Stimulated activated CD8-positive, alpha-beta memory T cell treated with anti-CD3 and anti-CD28 coated beads, Interleukin-7, amount 100 ng/mL, for 4 hours (primary cell): ENCODE results near the gene ANKRD16.
A peak's percentile ranks its signal among the peaks of the same experiment; 100 is the strongest.
"Not testable (repeated sequence)": the region's sequence is repeated elsewhere in the genome, so short reads cannot be mapped to it uniquely, and the experiment has no call there.

Source experiments
- DNase-seq, 2 donors: peaks; one replicate each; pipeline ENCODE4 v3.0.0-alpha.2; 2020; ENCODE audit warnings: low read depth in 2 of 2

Gene ANKRD16

DNA sequence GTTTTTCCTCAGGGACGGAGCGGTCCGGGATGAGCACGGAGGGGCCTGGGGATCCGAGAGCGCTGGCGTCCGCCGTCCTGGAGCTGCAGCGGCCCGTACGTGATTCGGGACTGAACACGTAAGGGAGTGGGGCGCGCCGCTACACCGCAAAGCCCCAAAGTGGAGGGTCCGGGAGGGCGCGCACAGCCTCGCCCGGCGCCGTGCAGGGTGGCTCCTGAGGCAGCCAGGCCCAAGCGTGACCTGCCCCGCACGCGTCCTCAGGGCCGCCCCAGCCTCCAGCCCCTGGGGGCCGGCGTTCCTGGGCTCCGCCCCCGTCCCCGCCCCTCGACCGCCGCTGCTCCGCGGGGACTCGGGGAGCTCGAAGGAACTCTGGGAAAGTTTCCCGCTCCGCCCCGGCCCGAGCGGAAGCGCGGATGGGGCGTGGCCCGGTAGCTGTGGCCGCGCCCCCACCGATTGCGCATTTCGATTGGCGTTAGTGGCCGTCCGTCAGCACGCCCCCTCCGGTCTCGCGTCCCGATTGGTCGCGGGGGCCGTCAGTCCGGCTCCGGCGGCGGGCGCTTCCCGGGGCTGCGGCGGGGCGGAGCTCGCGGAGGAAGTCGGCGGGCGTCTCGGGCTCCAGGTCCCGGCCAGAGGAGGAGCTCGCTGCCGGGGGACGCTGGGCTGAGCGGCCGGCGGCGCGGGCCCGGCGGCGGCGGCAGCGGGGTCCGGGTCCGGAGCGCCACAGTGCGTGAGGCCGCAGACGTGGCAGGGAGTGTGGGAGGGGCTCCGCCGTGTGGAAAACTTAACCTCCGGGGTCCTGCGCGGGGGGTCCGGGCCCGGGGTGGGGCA lies at the start of gene ANKRD16, which contains the start of gene FBH1:
ANKRD16 (minus strand) TSS at position 270 of the 828 bp plus-strand sequence. CDS start 539 bp downstream, outside the sequence.
FBH1 (plus strand) TSS at position 620 of the 828 bp plus-strand sequence; CDS start at position 723, 103 bp downstream.
- peak; percentile 90 to 97 for DNase-seq

DNA sequence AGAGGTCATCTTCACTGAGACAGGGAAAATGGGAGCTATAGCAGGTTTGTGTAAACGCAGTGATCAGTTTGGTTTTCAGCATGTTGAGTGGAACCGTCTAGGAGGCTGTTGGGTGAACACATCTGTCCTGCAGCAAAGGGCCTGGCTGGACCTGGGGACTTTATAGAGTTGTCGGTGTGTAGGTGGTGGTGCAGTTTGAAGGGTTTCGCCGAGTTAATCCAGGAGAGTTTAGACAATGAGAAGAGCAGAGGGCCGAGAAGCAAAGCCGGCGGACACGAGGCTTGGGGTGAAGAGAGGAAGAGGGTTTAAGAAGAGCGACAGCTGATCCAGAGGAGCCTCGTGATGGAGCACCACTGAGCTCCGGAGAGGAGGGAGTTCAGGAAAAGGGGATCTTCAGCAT lies 48.6 kb upstream of the ANKRD16 start:
- DNase-seq: no peak

DNA sequence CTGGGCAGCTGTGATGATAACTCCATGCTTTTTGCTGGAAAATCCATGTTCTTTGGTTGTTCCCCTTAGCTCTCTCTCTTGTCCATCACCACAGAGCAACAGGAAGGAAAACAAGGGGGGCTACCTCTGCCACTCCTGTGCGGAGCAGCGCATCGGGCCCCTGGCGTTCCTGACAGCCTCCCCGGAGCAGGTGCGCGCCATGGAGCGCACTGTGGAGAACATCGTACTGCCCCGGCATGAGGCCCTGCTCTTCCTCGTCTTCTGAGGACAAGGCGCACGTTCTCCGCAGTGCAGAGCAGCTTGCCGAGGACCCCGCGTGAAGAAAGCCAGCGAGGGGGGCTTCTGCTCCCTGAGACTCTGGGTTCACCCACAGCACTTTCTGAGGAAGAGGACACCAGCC lies 47.3 kb upstream of the ANKRD16 start:
- no peak for DNase-seq

DNA sequence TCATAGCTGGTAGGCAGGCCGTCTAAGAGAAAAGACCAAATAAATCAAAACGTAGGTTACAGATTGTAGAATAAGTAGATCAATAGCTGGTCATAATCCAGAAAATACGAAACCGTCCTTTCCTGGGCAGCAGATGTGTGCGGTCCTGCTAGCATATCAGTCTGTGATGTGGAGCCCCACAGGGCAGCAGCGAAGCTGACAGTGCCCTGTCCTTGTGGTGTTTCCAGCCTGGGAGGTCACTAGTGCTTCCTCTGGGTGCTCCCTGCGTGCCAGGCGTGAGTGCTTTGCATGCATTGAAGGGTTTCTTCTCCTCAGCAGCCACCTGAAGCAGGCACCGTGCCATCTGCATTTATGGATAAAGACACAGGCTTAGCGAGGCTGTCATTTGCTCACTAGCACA lies 45.9 kb upstream of the ANKRD16 start:
- DNase-seq: no peak

DNA sequence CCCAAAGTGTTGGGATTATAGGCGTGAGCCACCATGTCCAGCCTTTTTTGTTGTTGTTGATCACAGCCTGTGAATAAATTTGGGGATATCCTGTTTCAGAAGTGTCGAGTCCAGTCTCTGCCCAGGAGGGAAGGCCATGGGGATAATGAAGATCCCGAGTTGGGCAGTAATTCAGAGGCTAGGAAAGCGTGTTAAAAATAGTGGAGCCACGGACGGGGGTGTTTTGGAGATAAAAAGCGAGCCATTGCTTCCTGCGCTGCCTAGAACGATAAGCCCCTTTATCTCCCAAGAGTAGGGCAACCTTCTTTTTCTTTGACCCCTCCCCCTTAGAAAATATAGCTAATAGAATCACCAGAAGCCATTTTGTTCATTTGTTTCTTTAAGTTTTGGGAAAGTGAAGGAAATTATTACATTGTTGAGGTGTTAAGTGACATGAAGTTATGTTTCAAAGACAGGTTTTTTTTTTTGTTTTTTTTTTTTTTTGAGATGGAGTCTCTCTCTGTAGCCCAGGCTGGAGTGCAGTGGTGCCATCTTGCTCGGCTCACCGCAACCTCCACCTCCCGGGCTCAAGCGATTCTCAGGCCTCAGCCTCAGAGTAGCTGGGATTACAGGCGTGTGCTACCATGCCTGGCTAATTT lies 44.3 kb upstream of the ANKRD16 start:
- DNase-seq: no peak

DNA sequence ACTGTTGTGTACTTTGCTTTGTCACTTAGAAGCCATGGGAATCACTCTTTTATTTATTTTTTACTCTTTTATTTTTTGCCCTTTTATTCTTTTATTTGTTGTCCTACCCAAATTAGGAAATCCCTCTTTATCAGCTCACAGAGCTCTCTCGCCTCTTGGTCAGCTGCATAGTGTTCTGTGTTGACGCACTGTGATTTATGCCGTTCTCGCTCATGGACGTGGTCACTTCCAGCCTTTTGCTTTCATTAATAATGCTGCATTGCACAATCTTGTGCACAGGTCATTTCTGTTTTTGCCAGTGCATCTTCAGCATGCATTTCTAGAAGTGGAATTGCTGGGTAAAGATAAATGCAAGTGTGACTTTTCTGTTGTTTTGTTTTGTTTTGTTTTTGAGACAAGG lies 42.7 kb upstream of the ANKRD16 start:
- DNase-seq: no peak

DNA sequence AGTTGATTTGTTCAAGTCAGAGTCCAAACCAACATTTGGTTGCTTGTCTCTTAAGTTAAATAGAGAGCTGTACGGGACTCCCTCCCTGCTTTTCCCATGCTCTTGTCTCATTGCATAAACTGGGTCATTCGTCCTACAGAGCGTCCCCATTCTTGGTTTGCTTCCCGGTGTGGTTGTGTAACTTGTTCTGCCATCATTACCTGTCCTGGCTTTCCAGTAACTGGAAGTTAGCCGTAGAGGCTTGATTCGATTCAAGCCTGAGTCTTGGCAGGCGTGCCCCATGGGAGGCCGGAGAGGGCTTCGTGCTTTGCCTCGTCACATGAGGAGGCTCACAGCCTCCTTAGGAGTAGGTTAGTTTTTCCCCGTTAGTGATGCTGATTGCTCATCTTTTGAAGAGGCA lies 40.6 kb upstream of the ANKRD16 start:
- no peak for DNase-seq

DNA sequence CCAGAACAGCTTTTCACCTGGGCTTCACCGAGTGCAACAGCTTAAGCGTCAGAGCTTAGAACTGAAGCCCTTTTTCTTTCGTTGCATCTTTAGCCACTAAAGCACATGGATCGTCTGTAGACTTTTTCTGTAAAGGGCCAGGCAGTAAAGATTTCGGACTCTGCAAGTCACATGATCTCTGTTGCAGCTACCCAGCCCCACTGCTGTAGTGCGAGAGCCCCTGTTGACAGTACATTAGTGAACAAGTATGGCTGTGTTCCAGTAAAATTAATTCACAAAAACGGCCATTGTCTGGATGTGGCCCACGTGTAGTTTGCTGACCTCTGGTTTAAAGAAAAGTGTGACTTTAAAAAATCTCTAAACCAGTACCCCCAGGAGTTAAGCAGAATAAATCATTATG lies 39.7 kb upstream of the ANKRD16 start:
- DNase-seq: no peak

DNA sequence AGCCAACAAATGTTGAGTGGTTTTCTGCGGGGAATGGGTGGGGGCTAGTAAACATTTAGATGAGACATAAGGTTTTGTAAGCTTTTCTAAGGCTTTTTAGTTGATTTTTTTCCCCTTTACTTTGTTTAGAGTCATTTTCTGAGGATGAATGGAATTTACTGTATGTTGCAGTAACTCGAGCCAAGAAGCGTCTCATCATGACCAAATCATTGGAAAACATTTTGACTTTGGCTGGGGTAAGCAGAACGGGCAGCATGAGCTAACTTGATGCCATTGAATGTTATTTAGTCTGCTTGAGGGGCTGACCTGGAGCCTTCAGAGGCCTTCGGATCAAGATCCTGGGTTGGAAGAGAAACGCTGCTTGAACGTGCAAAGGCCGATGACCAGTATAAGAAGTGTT lies 37.6 kb upstream of the ANKRD16 start:
- DNase-seq: no peak

DNA sequence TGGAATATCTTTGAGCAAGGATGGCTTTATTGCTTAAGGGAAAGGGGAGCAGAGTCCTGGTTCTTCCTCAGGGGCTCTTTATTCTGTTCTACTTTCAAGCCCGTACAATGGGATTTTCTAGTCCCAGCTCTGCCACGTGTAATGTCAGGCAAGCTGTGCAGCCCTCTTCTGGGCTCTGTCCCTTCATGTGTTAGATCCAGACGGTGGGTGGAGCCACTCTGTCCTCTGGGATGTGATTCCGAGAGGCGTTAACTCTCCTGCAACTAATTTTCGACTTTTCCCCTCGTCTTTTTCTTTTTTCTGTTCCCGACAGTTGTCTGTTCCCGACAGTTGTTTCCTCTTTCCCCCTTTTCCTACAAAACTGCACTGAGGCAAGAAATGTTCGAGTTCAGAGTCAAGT lies 35.2 kb upstream of the ANKRD16 start:
- DNase-seq: no peak

DNA sequence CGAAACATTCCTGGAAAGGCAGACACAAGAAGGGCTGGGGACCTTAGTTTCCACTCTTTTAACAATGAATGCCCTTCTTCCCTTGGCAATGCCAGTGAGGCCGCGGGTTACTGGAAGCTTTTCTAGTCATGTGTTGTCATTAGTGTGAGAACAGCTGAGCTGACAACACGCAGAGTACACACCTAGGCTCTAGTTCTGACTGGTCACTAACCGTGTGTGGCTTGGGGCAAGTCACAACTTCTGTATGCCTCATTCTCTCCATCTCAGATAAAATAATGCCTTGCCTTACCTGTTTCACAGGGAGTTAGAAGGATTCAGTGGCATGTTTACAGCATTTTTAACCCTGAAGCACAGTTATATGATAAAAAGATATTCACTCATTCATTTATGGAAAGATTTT lies 32.1 kb upstream of the ANKRD16 start:
- DNase-seq: no peak

DNA sequence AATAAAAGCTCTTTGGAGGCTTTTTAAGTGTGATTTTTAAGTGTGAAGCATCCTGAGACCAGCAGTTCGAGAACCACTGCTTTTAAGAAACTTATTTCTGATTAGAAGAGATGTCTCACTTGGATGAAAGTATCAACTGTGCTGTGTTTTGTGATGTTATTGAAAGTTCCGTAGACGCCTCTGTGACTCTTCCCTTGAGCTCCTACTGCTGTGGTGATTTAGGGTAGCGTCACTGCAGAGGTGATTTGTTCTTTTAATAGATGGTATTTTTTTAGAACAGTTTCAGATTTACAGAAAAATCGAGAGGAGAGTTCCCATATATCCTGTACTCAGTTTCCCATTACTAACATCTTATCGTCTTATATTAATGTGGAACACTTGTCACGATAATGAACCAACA lies 29.9 kb upstream of the ANKRD16 start:
- DNase-seq: no peak

DNA sequence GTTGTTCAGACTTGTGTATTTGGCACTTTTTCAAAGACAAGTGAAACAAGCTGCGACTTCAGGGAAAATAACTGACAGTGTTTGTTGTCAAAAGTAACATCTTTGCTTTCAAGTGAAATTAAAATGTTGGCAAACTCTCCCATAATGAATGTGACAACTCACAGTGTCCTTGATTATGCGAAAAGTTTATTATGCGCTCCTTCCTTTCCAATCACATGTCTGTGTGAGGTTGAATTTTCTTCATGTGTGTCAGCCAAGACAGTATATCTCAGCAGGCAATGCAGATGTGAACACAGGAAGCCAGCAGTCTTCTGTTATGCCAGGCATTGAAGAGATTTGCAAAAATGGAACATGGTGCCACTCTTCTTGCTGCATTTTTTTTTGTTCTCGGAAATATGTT lies 29.1 kb upstream of the ANKRD16 start:
- no peak for DNase-seq

DNA sequence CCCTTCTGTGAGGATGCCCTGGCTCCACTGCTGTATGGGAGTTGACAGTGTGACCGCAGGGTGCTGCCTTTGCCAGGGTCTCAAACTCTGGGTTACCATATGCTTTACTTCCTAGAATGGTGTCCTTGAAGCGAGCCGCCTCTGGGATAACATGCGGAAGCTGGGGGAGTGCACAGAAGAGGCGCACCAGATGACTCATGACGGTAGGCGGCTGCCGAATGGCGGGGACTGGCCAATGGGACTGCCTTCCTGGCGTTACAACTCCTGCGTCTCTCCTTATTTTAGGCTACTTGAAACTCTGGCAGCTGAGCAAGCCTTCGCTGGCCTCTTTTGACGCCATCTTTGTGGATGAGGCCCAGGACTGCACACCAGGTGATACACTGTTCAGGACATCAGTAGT lies 27.6 kb upstream of the ANKRD16 start:
- DNase-seq: no peak

DNA sequence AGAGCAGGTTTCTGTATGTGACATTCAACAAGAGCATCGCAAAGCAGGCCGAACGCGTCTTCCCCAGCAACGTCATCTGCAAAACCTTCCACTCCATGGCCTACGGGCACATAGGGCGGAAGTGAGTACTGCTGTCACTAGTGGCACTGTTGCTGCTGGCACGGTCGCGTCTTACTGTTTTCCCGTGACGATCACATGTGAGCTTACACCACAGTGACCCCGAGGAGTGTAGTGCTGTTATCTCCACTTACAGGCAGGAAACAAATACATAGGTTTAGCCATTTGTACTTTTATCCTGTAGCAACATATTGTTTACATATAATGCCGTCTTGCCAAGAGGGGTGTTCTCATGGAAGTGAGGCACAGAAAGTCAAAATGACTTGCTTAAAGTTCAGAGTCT lies 25.8 kb upstream of the ANKRD16 start:
- no peak for DNase-seq

DNA sequence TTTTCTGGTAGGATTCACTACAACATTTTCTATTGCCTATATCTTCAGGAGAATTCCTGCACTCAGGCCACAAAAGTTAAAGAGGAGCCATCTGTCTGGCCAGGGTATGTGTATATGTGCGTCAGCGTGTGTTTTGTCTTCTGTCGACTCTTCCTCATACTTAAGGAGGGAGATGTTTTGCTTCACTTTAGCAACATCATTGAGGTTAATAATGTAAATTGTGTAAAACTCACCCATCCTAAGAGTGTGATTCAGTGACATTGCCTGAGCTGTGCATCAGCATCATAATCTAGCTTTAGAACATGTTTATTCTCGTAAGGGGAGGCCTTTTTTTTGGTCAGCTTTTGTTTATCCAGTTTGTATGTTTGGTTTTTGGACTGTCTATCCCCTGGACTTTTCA lies 24.0 kb upstream of the ANKRD16 start:
- no peak for DNase-seq

DNA sequence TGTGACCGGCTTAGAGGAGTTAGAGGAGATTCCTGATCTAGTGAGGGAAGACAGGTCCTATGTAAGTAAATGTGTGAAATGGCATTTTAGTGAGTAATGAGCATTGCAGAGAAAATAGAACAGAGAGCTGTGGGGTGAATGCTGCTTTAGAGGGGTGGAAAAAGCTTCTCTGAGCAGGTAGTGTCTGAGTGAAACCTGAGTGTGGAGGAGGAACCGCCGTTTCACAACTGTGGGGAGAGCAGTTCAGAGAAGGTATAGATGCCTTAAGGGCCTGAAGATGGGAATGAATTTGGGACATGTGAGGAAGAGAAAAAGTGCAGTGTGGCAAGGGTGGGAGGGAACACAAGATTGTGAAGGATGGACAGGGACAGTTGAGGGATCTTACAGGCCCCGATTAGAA lies 22.0 kb upstream of the ANKRD16 start:
- DNase-seq: no peak

DNA sequence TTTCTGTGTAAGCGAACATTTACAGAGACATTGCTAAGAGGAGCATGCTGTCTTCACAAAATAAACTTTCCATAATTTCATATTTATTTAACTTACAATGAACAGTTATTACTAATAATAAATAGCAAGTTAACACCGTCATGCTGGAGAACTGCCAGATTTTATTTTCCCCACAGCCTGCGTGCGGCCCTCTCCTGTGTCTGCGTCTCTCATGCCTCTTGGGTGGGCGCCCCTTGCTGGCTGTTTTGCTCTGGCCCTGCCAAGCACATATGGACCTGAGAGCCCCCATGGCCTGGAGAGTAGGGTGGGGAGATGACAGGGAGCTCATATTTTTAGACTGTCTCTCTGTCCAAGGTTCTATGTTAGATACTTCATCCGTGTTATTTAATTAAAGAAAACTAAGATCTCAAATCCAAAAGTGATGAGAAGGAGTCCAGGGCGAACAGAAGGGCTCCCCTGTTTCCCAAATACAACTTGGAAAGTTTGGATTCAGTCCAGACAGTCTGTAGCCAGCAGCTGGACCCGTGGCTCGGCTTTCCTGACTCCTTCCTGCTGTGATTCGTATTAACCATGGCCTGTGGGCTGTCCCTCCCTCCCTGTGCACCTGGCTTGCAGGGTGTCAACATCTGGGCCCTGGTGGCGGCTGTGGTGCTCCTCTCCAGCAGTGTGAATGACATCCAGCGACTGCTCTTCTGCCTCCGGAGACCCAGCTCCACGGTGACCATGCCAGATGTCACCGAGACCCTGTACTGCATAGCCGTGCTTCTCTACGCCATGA lies 20.8 kb upstream of the ANKRD16 start:
- DNase-seq: no peak

DNA sequence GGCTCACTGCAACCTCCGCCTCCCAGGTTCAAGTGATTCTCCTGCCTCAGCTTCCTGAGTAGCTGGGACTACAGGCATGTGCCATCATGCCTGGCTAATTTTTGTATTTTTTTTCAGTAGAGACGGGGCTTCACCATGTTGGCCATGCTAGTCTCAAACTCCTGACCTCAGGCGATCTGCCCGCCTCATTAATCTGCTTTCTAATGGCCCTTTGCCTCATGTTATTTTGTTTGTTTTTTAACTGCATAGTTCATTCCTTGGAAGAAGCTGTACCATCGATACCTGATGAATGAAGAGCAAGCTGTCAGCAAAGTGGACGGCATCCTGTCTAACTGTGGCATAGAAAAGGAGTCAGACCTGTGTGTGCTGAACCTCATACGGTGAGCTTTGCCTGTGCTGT lies 19.0 kb upstream of the ANKRD16 start:
- not testable (repeated sequence) for DNase-seq

DNA sequence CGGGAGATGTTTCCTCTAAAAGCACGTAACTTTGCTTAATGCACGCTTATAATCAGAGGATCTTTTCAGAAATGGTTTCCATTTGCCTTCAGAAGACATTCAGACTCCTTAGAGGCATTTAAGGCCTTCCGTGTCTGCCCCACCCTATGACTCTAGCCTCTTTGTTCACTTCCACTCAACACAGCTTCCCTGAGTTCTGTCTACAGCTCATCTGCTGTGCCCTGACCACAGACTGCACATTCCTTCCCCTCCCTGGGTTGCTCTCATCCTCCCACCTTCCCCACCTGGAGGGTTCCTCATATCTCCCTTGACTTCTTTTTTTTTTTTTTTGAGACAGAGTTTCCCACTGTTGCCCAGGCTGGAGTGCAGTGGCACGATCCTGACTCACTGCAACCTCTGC lies 17.0 kb upstream of the ANKRD16 start:
- no peak for DNase-seq

DNA sequence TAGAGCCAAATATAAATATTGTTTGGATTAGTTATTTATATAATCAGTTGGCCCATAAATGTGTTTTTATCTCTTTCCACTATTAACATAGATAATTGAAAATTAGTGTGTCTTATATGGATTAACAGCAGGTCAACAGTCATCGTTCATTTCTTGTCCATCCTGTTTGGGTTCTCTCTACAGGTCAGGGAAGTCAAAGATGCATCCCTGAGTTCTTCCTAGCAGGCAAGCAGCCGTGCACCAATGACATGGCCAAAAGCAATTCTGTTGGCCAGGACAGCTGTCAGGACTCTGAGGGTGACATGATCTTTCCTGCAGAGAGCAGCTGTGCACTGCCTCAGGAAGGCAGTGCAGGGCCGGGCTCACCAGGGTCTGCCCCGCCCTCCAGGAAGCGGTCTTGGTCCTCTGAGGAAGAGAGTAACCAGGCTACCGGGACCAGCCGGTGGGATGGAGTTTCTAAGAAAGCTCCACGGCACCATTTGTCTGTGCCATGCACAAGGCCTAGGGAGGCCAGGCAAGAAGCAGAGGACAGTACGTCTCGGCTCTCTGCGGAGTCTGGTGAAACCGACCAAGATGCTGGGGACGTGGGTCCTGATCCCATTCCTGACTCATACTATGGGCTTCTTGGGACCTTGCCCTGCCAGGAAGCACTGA lies 16.3 kb upstream of the ANKRD16 start:
- no peak for DNase-seq

DNA sequence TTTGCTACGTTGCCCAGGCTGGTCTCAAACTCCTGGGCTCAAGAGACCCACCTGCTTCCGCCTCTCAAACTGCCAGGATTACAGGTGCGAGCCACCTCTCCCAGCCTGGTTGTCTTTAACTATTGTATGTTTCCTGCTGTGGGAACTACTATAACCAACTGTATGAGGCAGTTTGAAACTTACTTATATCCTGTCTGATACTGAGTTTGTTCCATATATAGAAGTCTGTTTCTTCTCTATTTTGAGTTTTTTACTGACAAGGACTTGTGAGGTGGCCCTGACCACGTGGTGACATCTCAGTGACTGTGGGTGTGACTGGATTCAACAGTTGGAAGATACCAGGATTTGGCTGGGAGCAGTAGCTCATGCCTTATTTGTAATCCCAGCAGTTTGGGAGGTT lies 14.5 kb upstream of the ANKRD16 start:
- DNase-seq: no peak
